ENCODE data around the gene ASB18. TPM values are rescaled to one million over a fixed set of nuclear protein-coding genes. Genes with fewer than 3 reads are reported as not detected.

The ASB18 gene
- polyA plus RNA-seq, 3 donors = not detected

- no peak overlapping the region for H3K27ac Mint-ChIP-seq
- H3K27me3 Mint-ChIP-seq (ENCODE audit: low read depth in 3 of 3) = peaks cover 8 to 11% (median 9%) of the 10 kb centered on the region in 3 donors
- WGBS (ENCODE audit: insufficient coverage) = 86% methylated on average over 6 of the region's 6 CpGs
- no peaks in the 10 kb centered on the region for H3K4me1 Mint-ChIP-seq
- DNase-seq = no peak
- Histone ChIP-seq H3K9ac (ENCODE audit: insufficient read depth, low read length, poor library complexity, severe bottlenecking) (no peak overlapping the region), H3K36me3 (replicated peaks in 1 of 2; ENCODE audit: control insufficient read depth in 1 of 2, insufficient read depth in 2 of 2, low read length in 2 of 2) (no peaks in the 10 kb centered on the region), H3K27me3 (ENCODE audit: control insufficient read depth in 2 of 2, insufficient read depth in 2 of 2, low read length in 2 of 2) (no peaks in the 10 kb centered on the region), H2AFZ (ENCODE audit: insufficient read depth, low read depth, low read length, poor library complexity, severe bottlenecking) (no peak overlapping the region), H3K4me3 (replicated peaks in 1 of 3; ENCODE audit: low read depth in 2 of 3, low read length in 3 of 3) (no peak overlapping the region), H3K27ac (ENCODE audit: low read depth in 1 of 2, low read length in 2 of 2) (no peak overlapping the region), H3K4me2 (replicated peaks; ENCODE audit: extremely low read depth, low read length, poor library complexity, severe bottlenecking) (no peak overlapping the region), H4K20me1 (ENCODE audit: insufficient read depth, low read length) (no peaks in the 10 kb centered on the region), H3K4me1 (ENCODE audit: control insufficient read depth in 1 of 2, insufficient read depth in 2 of 2, low read length in 2 of 2) (no peaks in the 10 kb centered on the region), H3K9me3 (replicated peaks in 1 of 2; ENCODE audit: control insufficient read depth in 1 of 2, insufficient read depth in 1 of 2, low read length in 2 of 2) (peaks cover 8 to 9% of the 10 kb centered on the region in 2 donors), H3K79me2 (ENCODE audit: insufficient read depth, low read length) (no peaks in the 10 kb centered on the region)
- peaks cover 4 to 12% (median 7%) of the 10 kb centered on the region in 7 donors for H3K9me3 Mint-ChIP-seq
- no peak overlapping the region for H3K4me3 Mint-ChIP-seq
- intact Hi-C loops (cut with micrococcal nuclease) = no loop called here
- no peaks in the 10 kb centered on the region for H3K36me3 Mint-ChIP-seq
- TF ChIP-seq CTCF (IDR thresholded peaks at IDR 0.05) = no peak
Measured at GRCh38 chr2:236257575-236257974, 6.6 kb downstream of the ASB18 start.

GRCh38 chr2:236257136-236257535 is 7.1 kb downstream of the ASB18 start:
- Histone ChIP-seq H3K27ac (ENCODE audit: low read depth in 1 of 2, low read length in 2 of 2) (no peak overlapping the region), H3K9me3 (replicated peaks in 1 of 2; ENCODE audit: control insufficient read depth in 1 of 2, insufficient read depth in 1 of 2, low read length in 2 of 2) (peaks cover 5 to 7% of the 10 kb centered on the region in 2 donors), H2AFZ (ENCODE audit: insufficient read depth, low read depth, low read length, poor library complexity, severe bottlenecking) (no peak overlapping the region), H3K36me3 (replicated peaks in 1 of 2; ENCODE audit: control insufficient read depth in 1 of 2, insufficient read depth in 2 of 2, low read length in 2 of 2) (no peaks in the 10 kb centered on the region), H3K9ac (ENCODE audit: insufficient read depth, low read length, poor library complexity, severe bottlenecking) (no peak overlapping the region), H3K4me1 (ENCODE audit: control insufficient read depth in 1 of 2, insufficient read depth in 2 of 2, low read length in 2 of 2) (no peaks in the 10 kb centered on the region), H3K27me3 (ENCODE audit: control insufficient read depth in 2 of 2, insufficient read depth in 2 of 2, low read length in 2 of 2) (no peaks in the 10 kb centered on the region), H4K20me1 (ENCODE audit: insufficient read depth, low read length) (no peaks in the 10 kb centered on the region), H3K4me3 (replicated peaks in 1 of 3; ENCODE audit: low read depth in 2 of 3, low read length in 3 of 3) (no peak overlapping the region), H3K79me2 (ENCODE audit: insufficient read depth, low read length) (no peaks in the 10 kb centered on the region), H3K4me2 (replicated peaks; ENCODE audit: extremely low read depth, low read length, poor library complexity, severe bottlenecking) (no peak overlapping the region)
- peaks cover 3 to 9% (median 7%) of the 10 kb centered on the region in 7 donors for H3K9me3 Mint-ChIP-seq
- no peak overlapping the region for H3K27ac Mint-ChIP-seq
- no peaks in the 10 kb centered on the region for H3K4me1 Mint-ChIP-seq
- peaks cover 7 to 12% (median 11%) of the 10 kb centered on the region in 3 donors for H3K27me3 Mint-ChIP-seq (ENCODE audit: low read depth in 3 of 3)
- intact Hi-C loops (cut with micrococcal nuclease) = no loop called here
- no peak for TF ChIP-seq CTCF (IDR thresholded peaks at IDR 0.05)
- no peak overlapping the region for H3K4me3 Mint-ChIP-seq
- WGBS (ENCODE audit: insufficient coverage) = 96% methylated on average over 4 of the region's 8 CpGs
- H3K36me3 Mint-ChIP-seq = no peaks in the 10 kb centered on the region
- no peak for DNase-seq
